IMR-90 (cell line): Measurements from ENCODE around the gene CNTLN. TPM values are rescaled to one million over a fixed set of nuclear protein-coding genes. Genes with fewer than 3 reads are reported as not detected.

Experiments used
- ATAC-seq: fragments of 200-7000 bp; cut with Tn5 transposase; 2 replicates; pipeline ENCODE4 v1.9.1; 2020; ENCODE audit warnings: low read depth, mild to moderate bottlenecking, moderate library complexity
- BruUV-seq: library from RNA; stranded (reverse); fragments of 400-500 nt; replicated peaks from 2 replicates; lab custom pipeline; 2021; lab: Mats Ljungman, UMichigan
- CTCF ChIA-PET: fragments of 300-600 bp; formaldehyde crosslinking; extraction: SDS; loops from one replicate; lab custom pipeline; 2021; ENCODE audit warnings: antibody characterized with exemption; lab: Yijun Ruan, JAX
- POLR2A ChIA-PET: fragments of 300-600 bp; sonication (Branson Sonifier 250); formaldehyde crosslinking; loops from one replicate; lab custom pipeline; 2022; ENCODE audit warnings: antibody characterized with exemption; ENCODE audit not compliant: unreplicated experiment; lab: Charles Lee
- DNase-seq: peaks from one replicate; pipeline ENCODE4 v3.0.0; 2013
- H2AFZ ChIP-seq: replicated peaks from 2 replicates; pipeline ENCODE3; 2013; ENCODE audit warnings: low read length, mild to moderate bottlenecking; ENCODE audit not compliant: poor library complexity
- H2AK5ac ChIP-seq: 2 replicates; pipeline ENCODE4 v1.6.1; 2013; ENCODE audit warnings: low read depth, low read length, inconsistent platforms
- H2AK9ac ChIP-seq: replicated peaks from 2 replicates; pipeline ENCODE3; 2013; ENCODE audit warnings: mild to moderate bottlenecking, low read depth, low read length, moderate library complexity; ENCODE audit not compliant: poor library complexity
- H2BK120ac ChIP-seq: 2 replicates; pipeline ENCODE4 v1.6.1; 2013; ENCODE audit warnings: low read depth, low read length, inconsistent platforms
- H2BK15ac ChIP-seq: 3 replicates; pipeline ENCODE4 v1.6.1; 2013; ENCODE audit warnings: low read depth, low read length, inconsistent platforms
- H2BK20ac ChIP-seq: 2 replicates; pipeline ENCODE4 v1.6.1; 2013; ENCODE audit warnings: low read depth, mild to moderate bottlenecking, inconsistent platforms, low read length, moderate library complexity
- H2BK5ac ChIP-seq: 2 replicates; pipeline ENCODE4 v1.6.1; 2013; ENCODE audit warnings: mild to moderate bottlenecking, low read depth, low read length, inconsistent platforms; ENCODE audit not compliant: poor library complexity, severe bottlenecking
- H3K14ac ChIP-seq: replicated peaks from 2 replicates; pipeline ENCODE4 v1.6.1; 2013; ENCODE audit warnings: low read depth, low read length, inconsistent platforms
- H3K18ac ChIP-seq: 2 replicates; pipeline ENCODE4 v1.6.1; 2013; ENCODE audit warnings: low read depth, low read length, control low read depth
- H3K23ac ChIP-seq: 2 replicates; pipeline ENCODE4 v1.6.1; 2013; ENCODE audit warnings: low read depth, low read length, inconsistent platforms
- H3K27ac ChIP-seq: 2 replicates; pipeline ENCODE4 v1.5.1; 2013; ENCODE audit warnings: mild to moderate bottlenecking, control low read depth, low read length; ENCODE audit not compliant: insufficient read depth
- H3K27me3 ChIP-seq: 2 replicates; pipeline ENCODE4 v1.6.1; 2013; ENCODE audit warnings: low read length; ENCODE audit not compliant: control insufficient read depth, insufficient read depth
- H3K36me3 ChIP-seq: 2 replicates; pipeline ENCODE4 v1.6.1; 2013; ENCODE audit warnings: low read length, mixed read lengths; ENCODE audit not compliant: control insufficient read depth, insufficient read depth
- H3K4ac ChIP-seq: 2 replicates; pipeline ENCODE4 v1.6.1; 2013; ENCODE audit warnings: low read depth, low read length, inconsistent platforms
- H3K4me1 ChIP-seq: 2 replicates; pipeline ENCODE4 v1.6.1; 2013; ENCODE audit warnings: low read length, mixed read lengths; ENCODE audit not compliant: control insufficient read depth, insufficient read depth
- H3K4me2 ChIP-seq: 2 replicates; pipeline ENCODE4 v1.6.1; 2013; ENCODE audit warnings: low read depth, mild to moderate bottlenecking, control low read depth, low read length, moderate library complexity
- H3K4me3 ChIP-seq: 2 replicates; pipeline ENCODE4 v1.5.1; 2013; ENCODE audit warnings: low read depth, mild to moderate bottlenecking, control low read depth, low read length, moderate library complexity; ENCODE audit not compliant: insufficient read depth
- H3K56ac ChIP-seq: 2 replicates; pipeline ENCODE4 v1.6.1; 2013; ENCODE audit warnings: low read length, inconsistent platforms; ENCODE audit not compliant: insufficient read depth; ENCODE audit errors: extremely low read depth
- H3K79me1 ChIP-seq, 2 experiments: 2 replicates each; pipeline ENCODE4 v1.6.1; 2013; ENCODE audit warnings: low read length in 2 of 2, inconsistent platforms in 1 of 2, low read depth in 1 of 2
- H3K9ac ChIP-seq: 2 replicates; pipeline ENCODE4 v1.6.1; 2013; ENCODE audit warnings: low read depth, low read length, control low read depth
- H3K9me1 ChIP-seq: 2 replicates; pipeline ENCODE4 v1.6.1; 2013; ENCODE audit warnings: low read length, inconsistent platforms; ENCODE audit not compliant: insufficient read depth
- H3K9me3 ChIP-seq: 2 replicates; pipeline ENCODE4 v1.6.1; 2013; ENCODE audit warnings: low read length; ENCODE audit not compliant: control insufficient read depth, insufficient read depth
- H4K20me1 ChIP-seq: 2 replicates; pipeline ENCODE4 v1.6.1; 2013; ENCODE audit warnings: low read length, inconsistent platforms; ENCODE audit not compliant: insufficient read depth
- H4K5ac ChIP-seq: 2 replicates; pipeline ENCODE4 v1.6.1; 2013; ENCODE audit warnings: mild to moderate bottlenecking, low read depth, low read length, control low read depth
- H4K8ac ChIP-seq, 2 experiments: 2 replicates each; pipeline ENCODE4 v1.6.1; 2013; ENCODE audit warnings: low read depth in 2 of 2, low read length in 2 of 2, control low read depth in 1 of 2, inconsistent platforms in 1 of 2
- H4K91ac ChIP-seq: 2 replicates; pipeline ENCODE4 v1.6.1; 2013; ENCODE audit warnings: low read depth, low read length, inconsistent platforms; ENCODE audit not compliant: insufficient read depth
- BHLHE40 ChIP-seq: fragments of 150-350 bp; IDR thresholded peaks from 2 replicates; pipeline ENCODE4 v1.6.1; 2016; ENCODE audit warnings: mild to moderate bottlenecking, low read depth, low read length
- CEBPB ChIP-seq: IDR thresholded peaks from 2 replicates; pipeline ENCODE4 v1.6.1; 2012; ENCODE audit warnings: low read depth, low read length, improper control_type of control experiment
- CHD1 ChIP-seq: IDR thresholded peaks from 2 replicates; pipeline ENCODE4 v1.6.1; 2012; ENCODE audit warnings: low read depth, low read length, improper control_type of control experiment
- FOS ChIP-seq: fragments of 150-350 bp; IDR thresholded peaks from 2 replicates; pipeline ENCODE4 v1.6.1; 2016; ENCODE audit warnings: low read depth, low read length
- MAFK ChIP-seq: IDR thresholded peaks from 2 replicates; pipeline ENCODE4 v1.6.1; 2012; ENCODE audit warnings: low read depth, low read length, improper control_type of control experiment
- MAZ ChIP-seq: IDR thresholded peaks from 2 replicates; pipeline ENCODE4 v1.6.1; 2012; ENCODE audit warnings: low read depth, mild to moderate bottlenecking, low read length, improper control_type of control experiment, moderate library complexity, borderline replicate concordance
- MXI1 ChIP-seq: IDR thresholded peaks from 2 replicates; pipeline ENCODE4 v1.6.1; 2012; ENCODE audit warnings: low read depth, mild to moderate bottlenecking, low read length, moderate library complexity, borderline replicate concordance
- NFE2L2 ChIP-seq: fragments of 150-350 bp; IDR thresholded peaks from 2 replicates; pipeline ENCODE4 v1.6.1; 2016; ENCODE audit warnings: low read depth, mild to moderate bottlenecking, low read length
- POLR2A ChIP-seq: IDR thresholded peaks from 2 replicates; pipeline ENCODE4 v1.6.1; 2012; ENCODE audit warnings: mild to moderate bottlenecking, low read depth, low read length
- RAD21 ChIP-seq: IDR thresholded peaks from 2 replicates; pipeline ENCODE4 v1.6.1; 2012; ENCODE audit warnings: low read length, improper control_type of control experiment
- RCOR1 ChIP-seq: IDR thresholded peaks from 2 replicates; pipeline ENCODE4 v1.6.1; 2012; ENCODE audit warnings: mild to moderate bottlenecking, low read length, improper control_type of control experiment; ENCODE audit not compliant: insufficient replicate concordance
- RFX5 ChIP-seq: IDR thresholded peaks from 2 replicates; pipeline ENCODE4 v1.8.0; 2012; ENCODE audit warnings: low read depth, mild to moderate bottlenecking, low read length, moderate library complexity
- SMC3 ChIP-seq: fragments of 150-350 bp; IDR thresholded peaks from 2 replicates; pipeline ENCODE4 v1.6.1; 2016; ENCODE audit warnings: low read depth, mild to moderate bottlenecking, antibody characterized with exemption, low read length, moderate library complexity
- WGBS, 2 experiments: methylation state at CpG; one replicate each; pipeline versions ENCODE4 v1.1.5 to v1.1.7; 2013; ENCODE audit warnings: missing lambda C conversion rate in 2 of 2; ENCODE audit not compliant: insufficient read length in 1 of 2; ENCODE audit errors: extremely low coverage in 2 of 2; 5-methylcytosine and 5-hydroxymethylcytosine counted together
- dilution Hi-C: fragments of 300-500 bp; cut with HindIII; formaldehyde crosslinking; loops from one replicate; pipeline ENCODE4 v1.14.3; 2018; ENCODE audit warnings: low sequenced_read_pairs; ENCODE audit not compliant: unreplicated experiment
- in situ Hi-C: fragments of 300-500 bp; cut with MboI; formaldehyde crosslinking; loops from 3 replicates; pipeline ENCODE4 v1.14.3; 2019; ENCODE audit warnings: low sequenced_read_pairs, inconsistent platforms, mixed read lengths
- intact Hi-C: fragments of 100-400 bp; cut with micrococcal nuclease; formaldehyde crosslinking; loops from 2 replicates; pipeline ENCODE4 v1.10.0; 2022
- polyA plus RNA-seq, 3 experiments: library from polyadenylated mRNA; depleted of rRNA; stranded (reverse); fragments of >200 nt; gene quantifications; 2 replicates each; pipeline ENCODE4 v1.2.3, GENCODE V29; 2012; ENCODE audit warnings: low replicate concordance in 1 of 3
- total RNA-seq: library from RNA; depleted of rRNA; stranded (reverse); fragments of >200 nt; gene quantifications from 2 replicates; pipeline ENCODE4 v1.2.3, GENCODE V29; 2012
- TF ChIP-seq, protein P1 (sequence below): conservative IDR thresholded peaks from 2 replicates; pipeline ENCODE4 v1.5.1; 2012; ENCODE audit warnings: mild to moderate bottlenecking, low read depth, low read length, improper control_type of control experiment
- TF ChIP-seq, protein P2 (sequence below): fragments of 150-350 bp; IDR thresholded peaks from 2 replicates; pipeline ENCODE4 v1.6.1; 2016; ENCODE audit warnings: low read depth, mild to moderate bottlenecking, low read length, moderate library complexity, borderline replicate concordance
- TF ChIP-seq, protein P3 (sequence below): fragments of 150-350 bp; IDR thresholded peaks from 2 replicates; pipeline ENCODE4 v1.6.1; 2017; ENCODE audit warnings: mild to moderate bottlenecking, antibody characterized with exemption, low read length, low read depth

Gene CNTLN
- total and polyA plus RNA-seq, 2 of the 4 experiments (the other 2 are of a cell fraction), result 3.8 to 5.9 TPM

DNA sequence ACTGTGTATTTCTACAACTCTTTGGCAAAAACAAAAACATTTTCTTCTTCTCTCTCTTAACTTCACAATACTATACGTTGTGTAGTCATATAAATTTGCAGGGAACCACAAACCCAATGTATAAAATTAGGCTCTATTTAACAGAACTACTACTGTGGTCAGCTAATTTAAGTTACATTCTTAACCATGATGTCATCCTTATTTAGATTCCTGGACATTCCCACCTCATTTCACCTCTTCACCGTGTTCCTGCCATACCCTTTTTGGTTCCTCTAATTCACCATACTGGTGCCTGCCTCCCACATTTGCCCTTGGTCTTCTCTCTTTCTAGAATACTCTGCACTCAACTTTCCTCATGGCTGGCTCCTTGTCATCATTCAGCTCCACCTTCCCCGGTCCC is 368.4 kb downstream of the CNTLN start:
- dilution Hi-C loops, result no loop called here

More for the DNA sequence above, 368.4 kb downstream of the CNTLN start:
- Histone ChIP-seq H4K8ac (no peak overlapping the region), H3K9ac (no peak overlapping the region), H2BK15ac (no peak overlapping the region), H3K36me3 (no peaks in the 10 kb centered on the region), H2BK5ac (no peak overlapping the region), H2BK120ac (no peak overlapping the region), H3K4ac (no peak overlapping the region), H2BK20ac (no peak overlapping the region), H2AK9ac (no peak overlapping the region), H3K27ac (no peak overlapping the region), H3K27me3 (no peaks in the 10 kb centered on the region), H3K18ac (no peak overlapping the region), H3K9me1 (no peaks in the 10 kb centered on the region), H4K5ac (no peak overlapping the region), H3K4me2 (no peak overlapping the region), H3K9me3 (no peaks in the 10 kb centered on the region), H3K4me1 (no peaks in the 10 kb centered on the region), H3K4me3 (no peak overlapping the region), H2AFZ (no peak overlapping the region), H2AK5ac (no peak overlapping the region), H3K14ac (no peak overlapping the region), H3K23ac (no peak overlapping the region), H3K56ac (no peak overlapping the region), H4K91ac (no peak overlapping the region), H3K79me1 (no peaks in the 10 kb centered on the region), H4K20me1 (no peaks in the 10 kb centered on the region)
- no TSS peak for BruUV-seq
- in situ Hi-C loops, result no loop called here
- DNase-seq (no peak), ATAC-seq (no peak)
- intact Hi-C loops, result no loop called here
- TF ChIP-seq, protein P1, sequence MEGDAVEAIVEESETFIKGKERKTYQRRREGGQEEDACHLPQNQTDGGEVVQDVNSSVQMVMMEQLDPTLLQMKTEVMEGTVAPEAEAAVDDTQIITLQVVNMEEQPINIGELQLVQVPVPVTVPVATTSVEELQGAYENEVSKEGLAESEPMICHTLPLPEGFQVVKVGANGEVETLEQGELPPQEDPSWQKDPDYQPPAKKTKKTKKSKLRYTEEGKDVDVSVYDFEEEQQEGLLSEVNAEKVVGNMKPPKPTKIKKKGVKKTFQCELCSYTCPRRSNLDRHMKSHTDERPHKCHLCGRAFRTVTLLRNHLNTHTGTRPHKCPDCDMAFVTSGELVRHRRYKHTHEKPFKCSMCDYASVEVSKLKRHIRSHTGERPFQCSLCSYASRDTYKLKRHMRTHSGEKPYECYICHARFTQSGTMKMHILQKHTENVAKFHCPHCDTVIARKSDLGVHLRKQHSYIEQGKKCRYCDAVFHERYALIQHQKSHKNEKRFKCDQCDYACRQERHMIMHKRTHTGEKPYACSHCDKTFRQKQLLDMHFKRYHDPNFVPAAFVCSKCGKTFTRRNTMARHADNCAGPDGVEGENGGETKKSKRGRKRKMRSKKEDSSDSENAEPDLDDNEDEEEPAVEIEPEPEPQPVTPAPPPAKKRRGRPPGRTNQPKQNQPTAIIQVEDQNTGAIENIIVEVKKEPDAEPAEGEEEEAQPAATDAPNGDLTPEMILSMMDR, result no peak
- TF ChIP-seq, protein P2, sequence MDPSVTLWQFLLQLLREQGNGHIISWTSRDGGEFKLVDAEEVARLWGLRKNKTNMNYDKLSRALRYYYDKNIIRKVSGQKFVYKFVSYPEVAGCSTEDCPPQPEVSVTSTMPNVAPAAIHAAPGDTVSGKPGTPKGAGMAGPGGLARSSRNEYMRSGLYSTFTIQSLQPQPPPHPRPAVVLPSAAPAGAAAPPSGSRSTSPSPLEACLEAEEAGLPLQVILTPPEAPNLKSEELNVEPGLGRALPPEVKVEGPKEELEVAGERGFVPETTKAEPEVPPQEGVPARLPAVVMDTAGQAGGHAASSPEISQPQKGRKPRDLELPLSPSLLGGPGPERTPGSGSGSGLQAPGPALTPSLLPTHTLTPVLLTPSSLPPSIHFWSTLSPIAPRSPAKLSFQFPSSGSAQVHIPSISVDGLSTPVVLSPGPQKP, result no peak
- TF ChIP-seq CEBPB (no peak), MAZ (no peak), MAFK (no peak), CHD1 (no peak), MXI1 (no peak), POLR2A (no peak), FOS (no peak), BHLHE40 (no peak), SMC3 (no peak), RCOR1 (no peak), RFX5 (no peak), RAD21 (no peak), NFE2L2 (no peak)
- TF ChIP-seq, protein P3, sequence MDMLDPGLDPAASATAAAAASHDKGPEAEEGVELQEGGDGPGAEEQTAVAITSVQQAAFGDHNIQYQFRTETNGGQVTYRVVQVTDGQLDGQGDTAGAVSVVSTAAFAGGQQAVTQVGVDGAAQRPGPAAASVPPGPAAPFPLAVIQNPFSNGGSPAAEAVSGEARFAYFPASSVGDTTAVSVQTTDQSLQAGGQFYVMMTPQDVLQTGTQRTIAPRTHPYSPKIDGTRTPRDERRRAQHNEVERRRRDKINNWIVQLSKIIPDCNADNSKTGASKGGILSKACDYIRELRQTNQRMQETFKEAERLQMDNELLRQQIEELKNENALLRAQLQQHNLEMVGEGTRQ, result no peak
- 88% methylated on average over 1 of the region's 3 CpGs; no CpG with 5 or more reads in 1 of the 2 experiments for WGBS, 2 experiments
- ChIA-PET CTCF (no interaction called here), POLR2A (no interaction called here)
